ENCODE results near the gene LGR6. TPM values are rescaled to one million over a fixed set of nuclear protein-coding genes. Genes with fewer than 3 reads are reported as not detected.

Gene LGR6
- total RNA-seq, 3 donors from 2014 or later, result 2.6 to 11.3 TPM; not detected in 1

DNA sequence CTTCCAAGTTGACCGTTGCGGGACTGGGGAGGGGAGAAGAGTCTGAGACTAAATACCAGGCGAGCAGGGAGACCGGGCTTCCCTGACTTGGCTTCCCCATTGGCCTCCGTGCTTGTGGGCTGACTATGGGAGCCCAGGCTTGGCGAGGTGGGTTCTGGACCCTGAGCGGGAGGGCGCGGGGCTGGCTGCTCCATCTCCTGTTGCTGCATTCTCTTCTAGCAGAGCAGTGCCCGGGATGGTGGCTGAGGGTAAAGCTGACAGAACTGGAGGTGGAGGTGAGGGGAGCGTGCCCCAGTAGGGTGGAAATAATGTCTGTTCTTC lies 689 bp downstream of the LGR6 start:
- Histone ChIP-seq H3K27me3 (no peaks in the 10 kb centered on the region), H3K27ac (peak overlapping the region; percentile 45 to 63), H3K4me1 (peaks cover 4 to 6% of the 10 kb centered on the region in 2 donors), H3K4me3 (peak overlapping the region in 2 of 3 donors; percentile 57 to 70), H3K36me3 (no peaks in the 10 kb centered on the region), H3K9me3 (no peaks in the 10 kb centered on the region)
- DNase-seq (ENCODE audit: low spot score in 2 of 2), result no peak
- TF ChIP-seq POLR2AphosphoS5 (IDR thresholded peaks at IDR 0.05), result no peak
- TF ChIP-seq POLR2A (IDR thresholded peaks at IDR 0.05), result no peak
- TF ChIP-seq CTCF (IDR thresholded peaks at IDR 0.05), result no peak
- intact Hi-C loops (cut with DNase I; ENCODE audit: low total_unique reads), result no loop called here

DNA sequence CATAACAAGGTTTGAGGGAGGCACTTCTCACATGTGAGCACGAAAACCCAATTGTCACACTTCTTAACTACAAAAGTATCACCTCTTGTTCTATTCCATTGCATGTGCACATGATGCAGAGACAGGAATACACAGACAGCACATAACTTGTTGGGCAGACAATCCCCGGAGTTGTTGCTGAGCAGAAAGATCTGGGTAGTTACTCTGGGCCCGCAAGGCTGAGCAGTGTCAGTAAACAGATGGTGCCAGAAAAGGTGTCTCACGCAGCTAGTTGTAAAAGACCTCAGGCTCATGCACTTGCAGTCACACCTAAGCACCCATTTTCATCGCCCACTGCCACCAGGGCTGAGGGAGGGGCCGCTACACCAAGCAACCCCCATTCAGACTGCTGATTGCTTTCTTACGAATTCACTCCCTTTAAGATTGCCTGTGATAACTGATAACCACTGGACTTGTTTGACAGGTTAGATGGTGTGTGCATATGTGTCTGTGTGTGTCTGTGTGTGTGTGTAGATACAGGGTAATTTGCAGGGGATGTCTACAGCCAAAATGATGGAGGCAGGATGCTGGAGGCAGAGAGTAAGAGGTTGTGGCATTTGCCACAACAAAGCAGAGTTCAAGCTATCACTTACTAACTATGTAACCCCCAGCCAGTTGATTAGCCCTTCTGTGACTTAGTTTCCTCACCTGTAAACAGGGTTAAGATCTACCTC lies 4.2 kb downstream of the LGR6 start:
- H3K4me1 ChIP-seq, result peaks cover 4 to 7% of the 10 kb centered on the region in 2 donors
- H3K27me3 ChIP-seq, result no peaks in the 10 kb centered on the region
- TF ChIP-seq CTCF (IDR thresholded peaks at IDR 0.05) (no peak), POLR2AphosphoS5 (IDR thresholded peaks at IDR 0.05) (no peak), POLR2A (IDR thresholded peaks at IDR 0.05) (no peak)
- intact Hi-C loops (cut with DNase I; ENCODE audit: low total_unique reads), result no loop called here
- H3K27ac ChIP-seq, result no peak overlapping the region
- H3K36me3 ChIP-seq, result no peaks in the 10 kb centered on the region
- DNase-seq (ENCODE audit: low spot score in 2 of 2), result no peak
- H3K4me3 ChIP-seq, result no peak overlapping the region
- H3K9me3 ChIP-seq, result no peaks in the 10 kb centered on the region

DNA sequence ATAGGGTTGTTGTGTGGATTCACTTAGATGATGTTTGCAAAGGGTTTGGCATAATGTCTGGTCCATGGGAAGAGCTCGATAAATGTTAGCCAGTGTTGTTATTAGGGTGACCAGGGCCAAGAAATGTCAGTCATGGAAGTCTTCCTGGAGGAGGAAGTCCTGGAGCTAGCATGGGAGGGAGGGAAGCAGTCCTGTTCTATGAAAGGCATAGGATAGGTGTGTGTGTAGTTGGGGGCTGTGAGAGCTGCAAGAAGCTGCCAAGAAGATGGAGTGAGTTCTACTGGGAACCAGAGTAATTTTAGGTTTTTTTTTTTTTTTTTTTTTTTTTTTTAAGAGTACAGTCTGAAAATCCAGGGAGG lies 4.7 kb downstream of the LGR6 start:
- Histone ChIP-seq H3K4me1 (peaks cover 4 to 7% of the 10 kb centered on the region in 2 donors), H3K9me3 (no peaks in the 10 kb centered on the region), H3K36me3 (no peaks in the 10 kb centered on the region), H3K27me3 (no peaks in the 10 kb centered on the region), H3K27ac (no peak overlapping the region), H3K4me3 (no peak overlapping the region)
- DNase-seq (ENCODE audit: low spot score in 2 of 2), result no peak
- intact Hi-C loops (cut with DNase I; ENCODE audit: low total_unique reads), result no loop called here
- no peak for TF ChIP-seq POLR2A (IDR thresholded peaks at IDR 0.05)
- TF ChIP-seq CTCF (IDR thresholded peaks at IDR 0.05), result no peak
- TF ChIP-seq POLR2AphosphoS5 (IDR thresholded peaks at IDR 0.05), result no peak

GRCh38 chr1:202199040-202199889 lies 5.7 kb downstream of the LGR6 start:
- H3K27me3 ChIP-seq, result no peaks in the 10 kb centered on the region
- H3K9me3 ChIP-seq, result no peaks in the 10 kb centered on the region
- TF ChIP-seq POLR2A (IDR thresholded peaks at IDR 0.05) (no peak), CTCF (IDR thresholded peaks at IDR 0.05) (no peak), POLR2AphosphoS5 (IDR thresholded peaks at IDR 0.05) (no peak)
- peak overlapping the region in 2 of 3 donors; percentile 3 to 22 for H3K4me3 ChIP-seq
- H3K36me3 ChIP-seq, result no peaks in the 10 kb centered on the region
- intact Hi-C loops (cut with DNase I; ENCODE audit: low total_unique reads), result no loop called here
- H3K27ac ChIP-seq, result peak overlapping the region; percentile 62 to 66
- H3K4me1 ChIP-seq, result peaks cover 0 to 7% of the 10 kb centered on the region in 2 donors
- peak in 1 of 2 donors; percentile 40 for DNase-seq (ENCODE audit: low spot score in 2 of 2)

DNA sequence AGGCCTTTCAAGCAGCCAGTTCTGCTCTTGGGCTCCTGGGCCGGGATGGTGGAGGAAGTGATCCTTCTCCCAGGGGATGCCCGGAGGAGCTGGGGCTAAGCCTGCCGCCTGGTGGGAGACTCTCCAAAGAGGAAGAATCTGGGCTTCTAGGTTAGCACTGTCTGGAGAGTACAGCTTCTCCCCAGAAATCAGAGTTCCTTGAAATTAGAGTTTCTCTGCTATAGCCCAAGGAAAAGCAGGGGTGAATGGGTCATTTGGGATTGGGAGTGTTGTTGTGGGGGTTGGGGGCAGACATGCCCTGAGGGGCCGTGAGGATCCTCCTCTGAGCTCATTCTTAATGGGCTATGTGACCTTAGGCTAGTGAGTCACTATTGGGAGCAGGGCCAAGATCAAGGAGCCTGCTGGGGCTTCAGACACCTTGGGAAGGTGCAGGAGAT lies 6.5 kb downstream of the LGR6 start:
- no peaks in the 10 kb centered on the region for H3K27me3 ChIP-seq
- peak overlapping the region; percentile 66 to 77 for H3K27ac ChIP-seq
- peaks cover 0 to 7% of the 10 kb centered on the region in 2 donors for H3K4me1 ChIP-seq
- no peak overlapping the region for H3K4me3 ChIP-seq
- intact Hi-C loops (cut with DNase I; ENCODE audit: low total_unique reads), result no loop called here
- H3K36me3 ChIP-seq, result no peaks in the 10 kb centered on the region
- TF ChIP-seq POLR2A (IDR thresholded peaks at IDR 0.05) (no peak), CTCF (IDR thresholded peaks at IDR 0.05) (no peak), POLR2AphosphoS5 (IDR thresholded peaks at IDR 0.05) (no peak)
- no peak for DNase-seq (ENCODE audit: low spot score in 2 of 2)
- no peaks in the 10 kb centered on the region for H3K9me3 ChIP-seq

Data from breast epithelium (tissue), 4 donors.